ENCODE results near the gene RPP40. TPM values are rescaled to one million over a fixed set of nuclear protein-coding genes. Genes with fewer than 3 reads are reported as not detected.
A peak's percentile ranks its signal among the peaks of the same experiment; 100 is the strongest.

RPP40 gene
- total RNA-seq, 2 donors from 2014 or later, result 4.1 to 5.5 TPM

DNA sequence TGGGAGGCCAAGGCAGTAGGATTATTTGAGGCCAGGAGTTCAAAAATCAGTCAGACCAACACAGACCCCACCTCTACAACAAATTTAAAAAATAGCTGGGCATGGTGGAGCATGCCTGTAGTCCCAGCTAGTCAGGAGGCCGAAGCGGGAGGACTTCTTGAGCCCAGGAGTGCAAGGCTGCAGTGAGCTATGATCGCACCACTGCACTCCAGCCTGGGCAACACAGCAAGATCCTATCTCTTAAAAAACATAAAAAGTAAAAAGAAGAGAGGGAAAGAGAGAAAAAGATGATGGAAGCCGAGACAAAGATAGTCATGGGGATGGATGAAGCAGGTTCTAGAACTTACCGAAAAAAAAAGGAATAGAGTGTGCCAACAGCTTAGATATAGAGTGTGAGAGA is 25.8 kb upstream of the RPP40 start:
- intact Hi-C loops (cut with DNase I), result loop anchor here (10.0 kb wide), 1 partner anchor 675 kb away; no protein-coding TSS in a partner anchor
- DNase-seq (ENCODE audit: low spot score), result no peak
- 94% methylated on average over 5 of the region's 5 CpGs for WGBS
- no peak overlapping the region for H3K4me3 ChIP-seq
- H3K9me3 ChIP-seq, result no peaks in the 10 kb centered on the region
- no peak overlapping the region for H3K27ac ChIP-seq
- H3K4me1 ChIP-seq (replicated peaks), result no peaks in the 10 kb centered on the region
- TF ChIP-seq POLR2A (IDR thresholded peaks at IDR 0.05) (no peak), POLR2AphosphoS5 (IDR thresholded peaks at IDR 0.05) (no peak)
- TF ChIP-seq, protein P1, sequence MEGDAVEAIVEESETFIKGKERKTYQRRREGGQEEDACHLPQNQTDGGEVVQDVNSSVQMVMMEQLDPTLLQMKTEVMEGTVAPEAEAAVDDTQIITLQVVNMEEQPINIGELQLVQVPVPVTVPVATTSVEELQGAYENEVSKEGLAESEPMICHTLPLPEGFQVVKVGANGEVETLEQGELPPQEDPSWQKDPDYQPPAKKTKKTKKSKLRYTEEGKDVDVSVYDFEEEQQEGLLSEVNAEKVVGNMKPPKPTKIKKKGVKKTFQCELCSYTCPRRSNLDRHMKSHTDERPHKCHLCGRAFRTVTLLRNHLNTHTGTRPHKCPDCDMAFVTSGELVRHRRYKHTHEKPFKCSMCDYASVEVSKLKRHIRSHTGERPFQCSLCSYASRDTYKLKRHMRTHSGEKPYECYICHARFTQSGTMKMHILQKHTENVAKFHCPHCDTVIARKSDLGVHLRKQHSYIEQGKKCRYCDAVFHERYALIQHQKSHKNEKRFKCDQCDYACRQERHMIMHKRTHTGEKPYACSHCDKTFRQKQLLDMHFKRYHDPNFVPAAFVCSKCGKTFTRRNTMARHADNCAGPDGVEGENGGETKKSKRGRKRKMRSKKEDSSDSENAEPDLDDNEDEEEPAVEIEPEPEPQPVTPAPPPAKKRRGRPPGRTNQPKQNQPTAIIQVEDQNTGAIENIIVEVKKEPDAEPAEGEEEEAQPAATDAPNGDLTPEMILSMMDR (IDR thresholded peaks at IDR 0.05), result no peak
- no peaks in the 10 kb centered on the region for H3K36me3 ChIP-seq
- H3K27me3 ChIP-seq (replicated peaks; ENCODE audit: insufficient read depth), result no peaks in the 10 kb centered on the region

DNA sequence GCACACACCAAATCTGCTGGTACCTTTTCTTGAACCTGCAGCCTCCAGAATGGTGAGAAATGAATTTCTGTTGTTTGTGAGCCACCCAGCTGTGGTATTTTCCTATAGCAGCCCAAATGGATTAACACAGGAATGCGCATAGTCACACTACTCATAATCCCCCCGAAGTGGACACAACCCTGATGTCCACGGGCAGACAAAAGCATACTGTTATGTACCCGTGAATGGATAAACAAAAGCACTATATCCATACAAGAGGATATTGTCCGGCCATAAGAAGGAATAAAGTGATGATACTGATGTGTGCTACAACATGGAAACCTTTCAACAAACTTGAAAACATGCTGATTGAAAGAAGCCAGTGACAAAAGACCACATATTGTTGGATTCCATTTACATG is 25.1 kb upstream of the RPP40 start:
- H3K4me3 ChIP-seq, result no peak overlapping the region
- 87% methylated on average over 5 of the region's 5 CpGs for WGBS
- intact Hi-C loops (cut with DNase I), result loop anchor here (10.0 kb wide), 1 partner anchor 674 kb away; no protein-coding TSS in a partner anchor
- TF ChIP-seq POLR2A (IDR thresholded peaks at IDR 0.05) (no peak), POLR2AphosphoS5 (IDR thresholded peaks at IDR 0.05) (no peak)
- TF ChIP-seq, protein P1 (IDR thresholded peaks at IDR 0.05), result no peak
- H3K27me3 ChIP-seq (replicated peaks; ENCODE audit: insufficient read depth), result no peaks in the 10 kb centered on the region
- no peaks in the 10 kb centered on the region for H3K36me3 ChIP-seq
- H3K4me1 ChIP-seq (replicated peaks), result no peaks in the 10 kb centered on the region
- no peaks in the 10 kb centered on the region for H3K9me3 ChIP-seq
- no peak overlapping the region for H3K27ac ChIP-seq
- no peak for DNase-seq (ENCODE audit: low spot score)

DNA sequence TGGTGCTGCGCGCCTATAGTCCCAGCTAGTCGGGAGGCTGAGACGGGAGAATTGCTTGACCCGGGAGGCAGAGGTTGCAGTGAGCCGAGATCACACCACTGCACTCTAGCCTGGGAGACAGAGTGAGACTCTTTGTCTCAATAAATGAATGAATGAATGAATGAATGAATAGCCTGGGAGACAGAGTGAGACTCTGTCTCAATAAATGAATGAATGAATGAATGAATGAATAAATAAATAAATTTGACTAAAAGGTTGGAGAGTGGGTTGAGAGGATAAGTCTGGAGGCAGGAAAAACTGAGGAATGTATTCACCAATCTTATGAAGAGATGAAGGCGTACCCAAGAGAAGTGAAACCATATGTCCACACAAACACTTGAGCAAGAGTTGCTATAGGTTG is 24.5 kb upstream of the RPP40 start:
- 95% methylated on average over 7 of the region's 7 CpGs for WGBS
- TF ChIP-seq POLR2A (IDR thresholded peaks at IDR 0.05) (no peak), POLR2AphosphoS5 (IDR thresholded peaks at IDR 0.05) (no peak)
- TF ChIP-seq, protein P1 (IDR thresholded peaks at IDR 0.05), result no peak

DNA sequence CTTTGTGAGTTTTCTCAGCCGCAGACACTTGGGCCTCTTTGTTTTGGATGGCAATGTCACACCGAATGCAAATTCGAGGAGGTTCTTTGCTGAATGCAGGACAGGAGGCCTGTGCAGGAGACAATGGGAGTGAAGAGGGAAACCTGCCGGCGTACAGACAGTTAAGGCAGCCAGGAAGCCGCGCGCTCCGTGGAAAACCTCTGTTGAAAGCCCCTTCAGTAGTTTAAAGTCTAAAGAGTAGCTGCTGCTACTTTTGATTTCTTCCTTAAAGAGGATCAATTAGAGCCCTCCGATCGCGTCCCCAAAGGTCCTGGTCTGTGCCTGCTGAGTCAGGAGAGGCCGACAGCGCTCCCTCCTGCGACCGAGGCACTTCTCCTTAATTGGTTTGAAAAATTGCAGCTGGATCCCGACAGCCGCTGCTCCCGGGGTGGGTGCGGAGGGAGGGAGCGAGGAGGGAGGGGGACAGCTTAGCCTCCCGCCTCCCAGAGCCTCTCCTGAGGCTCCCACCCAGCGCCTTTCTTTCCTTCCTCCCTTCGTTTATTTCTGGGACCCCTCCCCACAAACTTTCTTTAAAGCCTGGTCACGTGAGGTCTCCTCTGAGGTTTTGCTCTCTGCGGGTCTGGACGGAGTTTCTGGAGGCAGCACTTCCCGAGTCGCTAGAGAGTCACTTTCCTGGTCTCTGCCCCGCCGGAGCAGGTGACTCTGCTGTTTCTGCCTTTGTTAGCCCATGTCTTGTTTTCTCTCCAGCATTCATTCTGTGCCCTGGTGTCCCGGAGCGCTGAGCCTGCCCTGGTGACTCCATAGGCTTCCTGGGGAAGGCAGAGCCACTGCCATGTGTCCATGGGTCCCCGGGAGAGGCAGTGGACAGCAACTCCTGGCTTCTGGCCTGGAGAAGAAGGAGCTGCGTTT is 22.3 kb upstream of the RPP40 start:
- peak; percentile 48 for DNase-seq (ENCODE audit: low spot score)
- Histone ChIP-seq H3K27ac (peak overlapping the region; percentile 62 to 73), H3K27me3 (replicated peaks; ENCODE audit: insufficient read depth) (no peaks in the 10 kb centered on the region), H3K36me3 (no peaks in the 10 kb centered on the region), H3K4me3 (peak overlapping the region; percentile 42 to 45), H3K4me1 (replicated peaks) (no peaks in the 10 kb centered on the region), H3K9me3 (no peaks in the 10 kb centered on the region)
- TF ChIP-seq, protein P1 (IDR thresholded peaks at IDR 0.05), result peak in 2 of 4 experiments; percentile 7 to 14
- TF ChIP-seq POLR2A (IDR thresholded peaks at IDR 0.05) (no peak), POLR2AphosphoS5 (IDR thresholded peaks at IDR 0.05) (peak; percentile 33)
- WGBS, result under 1% methylated on average over 35 of the region's 35 CpGs
- intact Hi-C loops (cut with DNase I), result loop anchor here (10.0 kb wide), 1 partner anchor 671 kb away; no protein-coding TSS in a partner anchor

More for the DNA sequence above, 24.5 kb upstream of the RPP40 start:
- Histone ChIP-seq H3K27ac (no peak overlapping the region), H3K4me3 (no peak overlapping the region), H3K27me3 (replicated peaks; ENCODE audit: insufficient read depth) (no peaks in the 10 kb centered on the region), H3K4me1 (replicated peaks) (no peaks in the 10 kb centered on the region), H3K36me3 (no peaks in the 10 kb centered on the region), H3K9me3 (no peaks in the 10 kb centered on the region)
- intact Hi-C loops (cut with DNase I), result loop anchor here (10.0 kb wide), 1 partner anchor 674 kb away; no protein-coding TSS in a partner anchor
- no peak for DNase-seq (ENCODE audit: low spot score)

Measured in prostate gland (tissue), 2 donors.